ENCODE measurements around the gene LRFN2.

The LRFN2 gene

GRCh38 chr6:40408786-40409542 lies 178.2 kb downstream of the LRFN2 start:
- H3K4me3 ChIP-seq: no peak overlapping the region
- H3K27me3 ChIP-seq (ENCODE audit: low read depth): no peaks in the 10 kb centered on the region
- H3K9me3 ChIP-seq: no peaks in the 10 kb centered on the region
- in situ Hi-C loops (cut with MboI; ENCODE audit: low sequenced_read_pairs): no loop called here
- no peaks in the 10 kb centered on the region for H3K36me3 ChIP-seq (replicated peaks)
- no peak for DNase-seq (ENCODE audit: low spot score in 2 of 2)
- no peaks in the 10 kb centered on the region for H3K4me1 ChIP-seq

- H3K36me3 ChIP-seq (replicated peaks): no peaks in the 10 kb centered on the region
- no peaks in the 10 kb centered on the region for H3K27me3 ChIP-seq (ENCODE audit: low read depth)
- DNase-seq (ENCODE audit: low spot score in 2 of 2): no peak
- no peaks in the 10 kb centered on the region for H3K9me3 ChIP-seq
- no peaks in the 10 kb centered on the region for H3K4me1 ChIP-seq
- H3K4me3 ChIP-seq: no peak overlapping the region
- in situ Hi-C loops (cut with MboI; ENCODE audit: low sequenced_read_pairs): no loop called here
Measured at GRCh38 chr6:40407239-40407638, 179.9 kb downstream of the LRFN2 start.

GRCh38 chr6:40406175-40406574 lies 181.0 kb downstream of the LRFN2 start:
- in situ Hi-C loops (cut with MboI; ENCODE audit: low sequenced_read_pairs): no loop called here
- Histone ChIP-seq H3K9me3 (no peaks in the 10 kb centered on the region), H3K4me1 (no peaks in the 10 kb centered on the region), H3K4me3 (no peak overlapping the region), H3K36me3 (replicated peaks) (no peaks in the 10 kb centered on the region), H3K27me3 (ENCODE audit: low read depth) (no peaks in the 10 kb centered on the region)
- no peak for DNase-seq (ENCODE audit: low spot score in 2 of 2)

GRCh38 chr6:40400738-40401137 lies 186.4 kb downstream of the LRFN2 start:
- no peaks in the 10 kb centered on the region for H3K4me1 ChIP-seq
- H3K36me3 ChIP-seq (replicated peaks): no peaks in the 10 kb centered on the region
- no peaks in the 10 kb centered on the region for H3K27me3 ChIP-seq (ENCODE audit: low read depth)
- no peak overlapping the region for H3K4me3 ChIP-seq
- in situ Hi-C loops (cut with MboI; ENCODE audit: low sequenced_read_pairs): no loop called here
- H3K9me3 ChIP-seq: no peaks in the 10 kb centered on the region
- DNase-seq (ENCODE audit: low spot score in 2 of 2): no peak

GRCh38 chr6:40399888-40400457 lies 187.2 kb downstream of the LRFN2 start:
- no peak for DNase-seq (ENCODE audit: low spot score in 2 of 2)
- Histone ChIP-seq H3K27me3 (ENCODE audit: low read depth) (no peaks in the 10 kb centered on the region), H3K36me3 (replicated peaks) (no peaks in the 10 kb centered on the region), H3K4me3 (no peak overlapping the region), H3K4me1 (no peaks in the 10 kb centered on the region), H3K9me3 (no peaks in the 10 kb centered on the region)
- in situ Hi-C loops (cut with MboI; ENCODE audit: low sequenced_read_pairs): no loop called here

- Histone ChIP-seq H3K9me3 (no peaks in the 10 kb centered on the region), H3K27me3 (ENCODE audit: low read depth) (no peaks in the 10 kb centered on the region), H3K36me3 (replicated peaks) (no peaks in the 10 kb centered on the region), H3K4me3 (no peak overlapping the region), H3K4me1 (no peaks in the 10 kb centered on the region)
- no peak for DNase-seq (ENCODE audit: low spot score in 2 of 2)
- in situ Hi-C loops (cut with MboI; ENCODE audit: low sequenced_read_pairs): no loop called here
Measured at GRCh38 chr6:40398810-40399477, 188.2 kb downstream of the LRFN2 start.

- Histone ChIP-seq H3K9me3 (no peaks in the 10 kb centered on the region), H3K4me3 (no peak overlapping the region), H3K36me3 (replicated peaks) (no peaks in the 10 kb centered on the region), H3K27me3 (ENCODE audit: low read depth) (no peaks in the 10 kb centered on the region), H3K4me1 (no peaks in the 10 kb centered on the region)
- in situ Hi-C loops (cut with MboI; ENCODE audit: low sequenced_read_pairs): no loop called here
- no peak for DNase-seq (ENCODE audit: low spot score in 2 of 2)
Measured at GRCh38 chr6:40398034-40398691, 189.0 kb downstream of the LRFN2 start.

GRCh38 chr6:40397287-40398033 lies 189.7 kb downstream of the LRFN2 start:
- no peak for DNase-seq (ENCODE audit: low spot score in 2 of 2)
- Histone ChIP-seq H3K9me3 (no peaks in the 10 kb centered on the region), H3K36me3 (replicated peaks) (no peaks in the 10 kb centered on the region), H3K4me3 (no peak overlapping the region), H3K4me1 (no peaks in the 10 kb centered on the region), H3K27me3 (ENCODE audit: low read depth) (no peaks in the 10 kb centered on the region)
- in situ Hi-C loops (cut with MboI; ENCODE audit: low sequenced_read_pairs): no loop called here

- Histone ChIP-seq H3K27me3 (ENCODE audit: low read depth) (no peaks in the 10 kb centered on the region), H3K9me3 (no peaks in the 10 kb centered on the region), H3K4me3 (no peak overlapping the region), H3K36me3 (replicated peaks) (no peaks in the 10 kb centered on the region), H3K4me1 (no peaks in the 10 kb centered on the region)
- DNase-seq (ENCODE audit: low spot score in 2 of 2): no peak
- in situ Hi-C loops (cut with MboI; ENCODE audit: low sequenced_read_pairs): no loop called here
Measured at GRCh38 chr6:40395698-40396076, 191.5 kb downstream of the LRFN2 start.

- in situ Hi-C loops (cut with MboI; ENCODE audit: low sequenced_read_pairs): no loop called here
- no peak overlapping the region for H3K4me3 ChIP-seq
- no peaks in the 10 kb centered on the region for H3K36me3 ChIP-seq (replicated peaks)
- no peaks in the 10 kb centered on the region for H3K27me3 ChIP-seq (ENCODE audit: low read depth)
- no peaks in the 10 kb centered on the region for H3K9me3 ChIP-seq
- H3K4me1 ChIP-seq: no peaks in the 10 kb centered on the region
- no peak for DNase-seq (ENCODE audit: low spot score in 2 of 2)
Measured at GRCh38 chr6:40395066-40395697, 192.0 kb downstream of the LRFN2 start.

GRCh38 chr6:40394381-40394780 lies 192.8 kb downstream of the LRFN2 start:
- DNase-seq (ENCODE audit: low spot score in 2 of 2): no peak
- Histone ChIP-seq H3K27me3 (ENCODE audit: low read depth) (no peaks in the 10 kb centered on the region), H3K4me3 (no peak overlapping the region), H3K36me3 (replicated peaks) (no peaks in the 10 kb centered on the region), H3K9me3 (no peaks in the 10 kb centered on the region), H3K4me1 (no peaks in the 10 kb centered on the region)
- in situ Hi-C loops (cut with MboI; ENCODE audit: low sequenced_read_pairs): no loop called here

GRCh38 chr6:40393641-40394040 lies 193.5 kb downstream of the LRFN2 start:
- Histone ChIP-seq H3K4me1 (no peaks in the 10 kb centered on the region), H3K4me3 (no peak overlapping the region), H3K9me3 (no peaks in the 10 kb centered on the region), H3K27me3 (ENCODE audit: low read depth) (no peaks in the 10 kb centered on the region), H3K36me3 (replicated peaks) (no peaks in the 10 kb centered on the region)
- DNase-seq (ENCODE audit: low spot score in 2 of 2): no peak
- in situ Hi-C loops (cut with MboI; ENCODE audit: low sequenced_read_pairs): no loop called here

GRCh38 chr6:40392589-40392988 lies 194.6 kb downstream of the LRFN2 start:
- Histone ChIP-seq H3K36me3 (replicated peaks) (no peaks in the 10 kb centered on the region), H3K27me3 (ENCODE audit: low read depth) (no peaks in the 10 kb centered on the region), H3K9me3 (no peaks in the 10 kb centered on the region), H3K4me3 (no peak overlapping the region), H3K4me1 (no peaks in the 10 kb centered on the region)
- DNase-seq (ENCODE audit: low spot score in 2 of 2): no peak
- in situ Hi-C loops (cut with MboI; ENCODE audit: low sequenced_read_pairs): no loop called here

Data from HAP-1 (cell line).